HG02588 (cell line): Measurements from ENCODE around the gene CASQ1.

Source experiments
- ATAC-seq: cut with Tn5 transposase; IDR thresholded peaks from one replicate; pipeline ENCODE4 v1.9.1; 2021; ENCODE audit warnings: mild to moderate bottlenecking, moderate library complexity; ENCODE audit not compliant: unreplicated experiment

CASQ1 gene

DNA sequence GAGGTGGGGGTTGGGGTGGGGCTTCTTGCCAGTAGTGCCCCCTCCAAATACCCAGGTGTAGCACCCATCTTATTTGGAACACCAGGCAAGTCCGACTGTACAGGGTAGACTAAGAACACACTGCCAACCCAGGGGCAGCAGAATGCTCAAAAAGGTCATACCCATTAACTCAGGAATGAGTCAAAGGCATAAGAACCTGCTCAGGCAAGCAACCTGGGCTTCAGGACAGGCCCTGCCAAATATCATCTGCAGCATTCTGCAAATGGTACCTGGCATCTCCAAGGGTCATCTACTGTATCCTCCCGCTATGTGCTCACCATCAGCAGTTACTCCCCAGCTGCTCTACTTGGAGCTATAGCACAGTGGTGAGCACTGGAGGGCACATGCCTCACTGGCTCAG lies 34.2 kb downstream of the CASQ1 start:
- ATAC-seq: no peak

DNA sequence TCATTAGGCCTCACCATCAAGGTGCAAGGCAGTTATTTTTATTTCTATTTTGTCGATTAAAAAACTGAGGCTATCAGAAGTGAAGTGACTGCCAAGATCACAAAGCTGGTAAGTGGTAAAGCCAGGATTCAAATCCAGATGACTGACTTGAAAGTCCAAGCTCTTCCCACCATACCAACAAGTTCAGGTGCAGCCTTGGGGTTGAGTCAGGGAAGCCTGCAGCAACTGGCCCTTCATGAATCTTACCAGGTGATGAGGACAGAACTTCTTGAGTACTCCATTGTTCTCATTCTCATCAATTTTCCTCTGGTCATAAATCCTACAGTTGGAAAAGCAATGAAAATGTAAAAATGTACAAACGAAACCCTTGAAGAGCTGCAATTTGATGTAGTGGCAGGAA lies 35.0 kb downstream of the CASQ1 start:
- no peak for ATAC-seq

DNA sequence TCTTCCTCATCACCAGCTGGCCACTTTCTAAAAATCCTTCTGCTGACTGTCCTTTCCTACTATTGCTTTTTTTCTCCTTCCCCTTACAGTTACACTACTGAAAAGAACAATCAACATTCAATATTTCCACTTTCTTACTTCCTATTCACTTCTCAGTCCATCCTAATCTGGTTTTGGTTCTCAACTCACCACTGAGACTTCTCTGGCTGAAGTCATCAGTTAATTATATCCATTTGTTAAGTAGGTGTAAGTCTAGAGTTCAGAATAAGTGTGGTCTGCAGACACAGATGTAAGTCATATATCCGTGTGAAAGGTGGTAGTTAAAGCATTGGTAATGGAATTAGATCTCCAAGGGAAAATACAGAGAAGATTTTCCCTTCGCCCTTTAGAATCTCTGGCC lies 36.2 kb downstream of the CASQ1 start:
- no peak for ATAC-seq

DNA sequence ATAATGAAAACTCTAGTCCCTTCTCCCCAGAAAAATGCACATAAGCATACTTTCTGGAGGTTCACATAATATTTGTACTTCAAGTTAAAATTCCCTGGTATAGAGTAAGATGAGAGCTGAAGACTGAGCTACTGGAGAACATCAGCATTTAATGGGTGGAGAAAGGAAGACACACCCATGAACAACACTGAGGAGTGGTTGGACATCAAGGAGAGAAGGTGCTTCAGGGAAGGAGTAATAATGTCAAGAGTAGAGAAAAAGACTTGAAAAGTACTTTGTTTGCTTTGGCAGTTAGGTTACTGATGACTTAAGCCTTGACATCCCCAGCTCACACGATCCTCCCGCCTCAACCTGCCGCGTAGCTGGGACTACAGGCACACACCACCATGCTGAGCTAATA lies 36.7 kb downstream of the CASQ1 start:
- no peak for ATAC-seq

DNA sequence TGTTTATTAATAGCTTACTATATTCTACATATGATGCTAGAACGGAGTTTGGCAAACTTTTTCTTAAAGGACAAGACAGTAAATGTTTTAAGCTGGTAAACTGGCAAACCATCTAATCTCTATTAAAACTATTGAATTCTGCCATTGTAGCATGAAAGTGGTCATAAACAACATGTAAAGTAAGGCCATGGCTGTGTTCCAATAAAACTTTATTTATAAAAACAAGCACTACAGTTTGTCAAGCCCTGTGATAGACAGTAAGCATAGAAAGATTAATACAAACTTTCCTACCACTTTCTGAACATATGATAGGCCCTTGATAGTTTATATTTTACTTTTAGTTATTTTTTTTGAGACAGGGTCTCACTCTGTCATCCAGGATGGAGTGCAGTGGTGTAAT lies 37.2 kb downstream of the CASQ1 start:
- ATAC-seq: no peak

DNA sequence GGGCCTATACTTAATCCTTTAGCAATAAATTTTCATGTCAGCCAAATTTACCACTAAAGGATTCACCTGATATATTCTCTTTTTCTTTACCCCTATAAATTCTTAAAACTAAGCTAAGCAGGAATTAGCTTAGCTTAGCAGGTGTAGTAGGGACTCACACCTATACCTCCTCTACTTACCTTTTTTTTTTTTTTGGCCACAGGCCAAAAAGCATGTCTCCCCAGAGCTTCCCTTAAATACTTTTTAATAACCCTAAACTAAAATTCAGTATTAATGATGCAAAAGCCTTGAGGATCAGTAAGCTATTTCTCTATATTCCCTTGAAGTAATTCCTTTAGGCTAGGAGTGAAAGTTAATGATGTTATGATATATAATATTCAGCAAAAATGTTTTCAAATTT lies 38.1 kb downstream of the CASQ1 start:
- no peak for ATAC-seq

DNA sequence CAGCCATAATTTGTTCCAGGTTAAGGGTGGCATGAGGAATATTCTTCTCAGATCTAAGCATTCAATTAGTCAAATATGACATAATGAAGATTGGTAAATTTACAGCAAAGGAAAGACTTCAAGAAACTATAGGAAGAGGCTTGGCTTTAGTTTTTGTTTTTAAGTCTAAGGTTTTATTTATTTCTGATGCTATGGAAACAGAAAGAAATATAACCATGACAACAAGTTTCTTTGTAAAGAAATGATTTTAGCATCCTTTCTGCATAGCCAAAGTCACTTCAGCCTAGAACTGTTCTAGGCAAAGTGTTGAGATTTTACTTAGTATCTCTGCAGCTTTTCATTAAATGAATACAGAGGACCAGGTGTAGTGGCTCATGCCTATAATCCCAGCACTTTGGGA lies 42.5 kb downstream of the CASQ1 start:
- no peak for ATAC-seq

DNA sequence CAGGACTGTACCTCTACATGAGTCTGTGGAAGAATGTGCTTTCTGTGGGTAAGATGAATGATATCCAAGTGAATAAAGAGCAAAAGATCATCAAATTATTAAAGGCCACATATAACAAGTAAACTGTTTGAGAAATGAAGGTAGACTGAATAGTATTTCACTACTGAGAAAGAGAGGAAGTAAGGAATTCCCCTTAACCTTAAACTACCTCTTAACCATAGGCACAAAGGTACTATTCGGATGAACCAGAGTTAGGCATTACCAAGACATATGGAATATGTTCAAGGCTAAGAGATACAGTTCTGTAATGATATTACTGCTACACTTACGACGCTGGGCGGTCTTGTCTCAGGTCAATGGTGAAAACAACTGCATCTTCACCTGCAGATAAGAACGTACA lies 46.4 kb downstream of the CASQ1 start:
- ATAC-seq: no peak

DNA sequence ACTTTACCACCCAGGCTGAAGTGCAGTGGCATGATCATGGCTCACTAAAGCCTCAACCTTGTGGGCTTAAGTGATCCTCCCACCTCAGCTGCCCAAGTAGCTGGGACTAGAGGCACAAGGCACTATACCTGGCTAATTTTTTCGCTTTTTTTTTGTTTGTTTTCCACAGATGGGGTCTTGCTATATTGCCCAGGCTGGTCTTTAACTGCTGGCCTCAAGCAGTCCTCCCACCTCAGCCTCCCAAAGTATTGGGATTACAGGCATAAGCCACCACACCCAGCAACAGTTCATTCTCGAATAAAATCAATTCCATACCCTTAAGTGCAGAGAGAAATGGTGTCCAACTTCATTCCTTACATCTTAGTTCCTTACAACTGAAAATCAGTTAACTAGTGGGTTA lies 47.2 kb downstream of the CASQ1 start:
- ATAC-seq: no peak

DNA sequence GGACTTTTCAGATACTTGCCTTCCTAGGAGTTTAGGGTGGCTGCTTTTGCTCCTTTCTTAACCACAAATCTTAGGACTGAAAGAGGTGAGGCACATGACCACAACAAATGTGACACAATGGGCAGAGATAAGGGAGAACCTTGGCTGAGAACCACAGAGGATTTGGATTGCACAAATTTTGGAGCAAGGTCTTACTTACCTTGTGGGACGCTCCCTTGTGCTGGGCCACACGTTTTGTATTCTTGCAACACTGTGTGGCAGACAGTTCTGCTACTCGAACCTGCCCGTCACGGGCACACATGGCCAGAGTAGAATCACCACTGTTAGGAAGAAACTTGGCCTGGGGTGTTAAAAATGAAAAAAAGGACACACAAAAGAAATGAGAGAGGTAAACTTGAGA lies 48.0 kb downstream of the CASQ1 start:
- no peak for ATAC-seq

DNA sequence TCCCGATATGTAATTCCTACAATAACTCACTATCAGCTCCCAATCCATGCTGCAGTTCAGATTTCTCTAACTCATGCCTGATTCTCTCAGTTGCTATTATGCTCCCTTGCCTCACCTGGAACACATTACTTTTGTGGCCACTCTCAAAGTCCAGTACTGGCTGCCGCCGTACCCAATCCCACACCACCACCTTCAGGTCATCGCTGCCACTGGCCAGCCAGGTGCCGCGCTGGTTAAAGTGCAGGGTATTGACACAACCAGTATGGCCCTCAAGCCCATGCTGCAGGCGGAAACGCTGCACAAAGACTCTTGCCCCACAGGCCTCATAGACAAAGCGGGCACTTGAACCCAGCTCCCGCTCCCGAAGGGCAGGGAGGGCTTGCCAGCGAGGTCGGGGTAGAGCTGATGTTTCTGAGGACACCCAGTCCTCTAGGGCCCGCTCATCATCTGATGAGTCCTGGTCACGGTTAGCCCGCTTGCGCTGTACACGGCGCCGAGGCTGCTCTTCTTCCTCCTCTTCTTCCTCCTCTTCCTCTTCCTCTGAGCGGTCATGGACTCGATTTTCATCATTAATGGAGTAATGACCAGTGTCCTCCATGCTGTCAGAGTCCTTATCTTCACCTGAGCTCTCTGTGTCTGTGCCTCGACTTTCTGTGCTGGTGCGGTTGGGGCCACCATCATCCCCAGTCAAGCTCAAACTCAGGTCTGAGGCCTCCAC lies 49.4 kb downstream of the CASQ1 start:
- ATAC-seq: no peak

DNA sequence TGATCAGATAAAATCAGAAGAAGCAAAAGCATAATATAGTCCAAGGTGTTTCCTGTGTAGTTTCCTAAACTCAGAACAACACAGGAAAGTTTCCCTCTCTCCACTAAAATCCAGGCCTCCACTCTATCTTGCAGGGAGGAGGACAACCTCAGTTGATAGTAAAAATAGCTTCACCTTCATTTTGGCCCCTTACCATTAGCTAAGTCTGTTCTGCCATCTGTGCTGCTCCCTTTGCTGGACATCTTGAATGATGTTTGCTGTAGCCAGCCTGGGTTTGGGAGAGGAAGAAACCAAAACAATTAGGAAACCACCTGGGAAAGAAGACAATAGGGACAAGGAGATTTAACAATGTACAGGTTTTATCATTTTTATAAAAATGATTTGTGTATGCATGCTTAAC lies 53.4 kb downstream of the CASQ1 start:
- ATAC-seq: no peak

DNA sequence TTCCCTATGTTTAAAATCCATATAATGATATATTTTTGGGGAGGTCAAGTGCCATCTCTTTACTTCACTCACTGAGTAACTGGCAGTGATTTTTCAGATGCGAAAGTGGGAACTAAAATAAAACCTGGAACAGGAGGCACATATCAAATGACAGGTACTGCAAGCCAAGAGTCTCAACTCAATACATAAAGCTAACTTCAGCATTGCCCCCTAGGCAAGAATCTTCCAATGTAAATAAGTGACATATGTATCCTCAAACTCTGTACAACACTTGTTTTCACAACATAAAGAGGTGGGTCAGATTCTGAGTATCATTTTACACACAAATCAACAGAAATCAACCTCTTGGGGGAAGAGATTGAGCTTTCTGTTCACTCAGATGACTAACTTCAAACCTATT lies 53.8 kb downstream of the CASQ1 start:
- ATAC-seq: no peak

DNA sequence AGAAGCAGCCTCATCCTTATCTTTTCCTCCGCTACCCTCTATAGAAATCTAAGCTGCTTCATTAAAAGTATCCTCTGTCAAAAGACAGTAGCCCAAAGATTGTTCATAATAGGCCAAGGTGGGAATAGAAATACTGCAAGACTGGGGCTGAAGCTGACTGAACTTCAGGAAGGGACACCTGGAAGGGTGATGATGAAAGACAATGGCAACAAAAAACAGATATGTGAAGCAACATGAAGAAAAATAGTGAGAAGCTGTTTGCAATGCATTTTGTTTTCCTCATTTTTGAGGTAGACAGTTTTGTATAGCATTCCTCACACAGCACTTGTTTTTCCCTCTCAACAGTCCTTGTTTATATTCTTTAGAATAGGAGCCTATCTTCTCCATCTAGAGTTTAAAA lies 55.1 kb downstream of the CASQ1 start:
- no peak for ATAC-seq

DNA sequence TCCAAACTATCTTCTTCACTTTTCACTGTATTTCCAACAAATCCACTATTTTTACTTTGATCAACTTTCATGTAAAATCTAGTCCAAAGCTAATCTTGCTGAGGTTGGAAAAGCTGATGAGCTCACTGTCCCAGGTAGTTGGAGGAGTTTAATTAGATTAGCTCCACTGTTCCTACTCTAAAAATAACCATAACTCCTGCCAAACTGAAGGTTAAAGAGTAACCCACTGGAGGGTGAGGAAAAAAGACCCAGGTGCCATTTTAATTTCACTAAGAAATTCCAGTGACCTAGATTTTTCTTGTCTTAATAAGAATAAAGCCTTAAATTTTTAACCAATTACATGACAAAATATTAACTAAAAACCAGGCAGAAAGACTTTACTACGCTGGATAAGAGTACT lies 56.7 kb downstream of the CASQ1 start:
- no peak for ATAC-seq

DNA sequence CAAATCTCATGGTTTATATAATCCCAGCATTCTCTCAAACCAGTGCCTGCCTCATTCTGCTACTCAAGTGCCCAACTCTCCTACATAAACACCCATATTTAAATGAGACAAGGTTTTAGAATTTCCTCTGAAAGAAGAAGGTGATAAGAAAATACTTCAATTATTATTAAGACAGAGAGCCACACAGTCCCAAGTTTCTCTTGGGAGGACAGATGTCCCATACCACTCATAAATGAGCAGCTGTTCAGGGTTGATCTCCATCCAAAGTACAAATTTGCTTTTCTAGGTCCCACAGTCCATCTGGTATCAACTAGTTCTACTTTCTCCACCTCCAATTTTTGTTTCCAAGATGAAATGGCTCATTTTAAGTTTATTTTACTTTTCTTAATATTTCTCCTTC lies 60.6 kb downstream of the CASQ1 start:
- no peak for ATAC-seq
